NCI-H2227 (cell line): ENCODE data around the gene GPM6B.
"Not testable (repeated sequence)": the region's sequence is repeated elsewhere in the genome, so short reads cannot be mapped to it uniquely, and the experiment has no call there.

ENCODE experiments used
- DNase-seq: peaks from one replicate; lab custom pipeline; 2025; ENCODE audit not compliant: unreplicated experiment; lab: John Stamatoyannopoulos, UW

Gene GPM6B

GRCh38 chrX:13732246-13733067 lies 84.4 kb downstream of the GPM6B start:
- no peak for DNase-seq

- DNase-seq = not testable (repeated sequence)
Observed at GRCh38 chrX:13730523-13730922, 86.4 kb downstream of the GPM6B start.

- DNase-seq = not testable (repeated sequence)
Observed at GRCh38 chrX:13726583-13726982, 90.3 kb downstream of the GPM6B start.

- DNase-seq = not testable (repeated sequence)
Observed at GRCh38 chrX:13724878-13725277, 92.0 kb downstream of the GPM6B start.

- DNase-seq = no peak
Observed at GRCh38 chrX:13721819-13722519, 94.9 kb downstream of the GPM6B start.

GRCh38 chrX:13721371-13721770 lies 95.5 kb downstream of the GPM6B start:
- no peak for DNase-seq
